Measurements from ENCODE around the gene ARID1B.

The ARID1B gene

GRCh38 chr6:157166784-157167183 lies 389.6 kb downstream of the ARID1B start:
- Histone ChIP-seq H3K9ac (ENCODE audit: low read depth, low read length) (no peak overlapping the region), H3K4me1 (ENCODE audit: control insufficient read depth, insufficient read depth, low read length) (peaks cover 3% of the 10 kb centered on the region), H3K27me3 (ENCODE audit: control insufficient read depth, insufficient read depth, low read length) (no peaks in the 10 kb centered on the region), H3K36me3 (ENCODE audit: control insufficient read depth, insufficient read depth, low read length) (peaks cover 25% of the 10 kb centered on the region), H3K9me3 (ENCODE audit: control insufficient read depth, insufficient read depth, low read length) (no peaks in the 10 kb centered on the region), H3K4me3 (ENCODE audit: low read depth, low read length) (no peak overlapping the region), H3K27ac (ENCODE audit: low read depth, low read length) (no peak overlapping the region)

- no peak overlapping the region for H3K9ac ChIP-seq (ENCODE audit: low read depth, low read length)
- H3K36me3 ChIP-seq (ENCODE audit: control insufficient read depth, insufficient read depth, low read length) = peaks cover 25% of the 10 kb centered on the region
- H3K9me3 ChIP-seq (ENCODE audit: control insufficient read depth, insufficient read depth, low read length) = no peaks in the 10 kb centered on the region
- H3K27me3 ChIP-seq (ENCODE audit: control insufficient read depth, insufficient read depth, low read length) = no peaks in the 10 kb centered on the region
- no peak overlapping the region for H3K27ac ChIP-seq (ENCODE audit: low read depth, low read length)
- H3K4me3 ChIP-seq (ENCODE audit: low read depth, low read length) = no peak overlapping the region
- peaks cover 13% of the 10 kb centered on the region for H3K4me1 ChIP-seq (ENCODE audit: control insufficient read depth, insufficient read depth, low read length)
These were observed 390.7 kb downstream of the ARID1B start for GRCh38 chr6:157167837-157168236.

- Histone ChIP-seq H3K9ac (ENCODE audit: low read depth, low read length) (no peak overlapping the region), H3K36me3 (ENCODE audit: control insufficient read depth, insufficient read depth, low read length) (peaks cover 25% of the 10 kb centered on the region), H3K4me1 (ENCODE audit: control insufficient read depth, insufficient read depth, low read length) (peaks cover 17% of the 10 kb centered on the region), H3K9me3 (ENCODE audit: control insufficient read depth, insufficient read depth, low read length) (no peaks in the 10 kb centered on the region), H3K27ac (ENCODE audit: low read depth, low read length) (no peak overlapping the region), H3K27me3 (ENCODE audit: control insufficient read depth, insufficient read depth, low read length) (no peaks in the 10 kb centered on the region), H3K4me3 (ENCODE audit: low read depth, low read length) (no peak overlapping the region)
These were observed 391.3 kb downstream of the ARID1B start for GRCh38 chr6:157168471-157168870.

GRCh38 chr6:157169226-157169625 lies 392.0 kb downstream of the ARID1B start:
- Histone ChIP-seq H3K4me3 (ENCODE audit: low read depth, low read length) (no peak overlapping the region), H3K9me3 (ENCODE audit: control insufficient read depth, insufficient read depth, low read length) (no peaks in the 10 kb centered on the region), H3K9ac (ENCODE audit: low read depth, low read length) (no peak overlapping the region), H3K4me1 (ENCODE audit: control insufficient read depth, insufficient read depth, low read length) (peaks cover 17% of the 10 kb centered on the region), H3K36me3 (ENCODE audit: control insufficient read depth, insufficient read depth, low read length) (peaks cover 30% of the 10 kb centered on the region), H3K27me3 (ENCODE audit: control insufficient read depth, insufficient read depth, low read length) (no peaks in the 10 kb centered on the region), H3K27ac (ENCODE audit: low read depth, low read length) (no peak overlapping the region)

GRCh38 chr6:157169656-157170055 lies 392.5 kb downstream of the ARID1B start:
- H3K4me3 ChIP-seq (ENCODE audit: low read depth, low read length) = no peak overlapping the region
- H3K27me3 ChIP-seq (ENCODE audit: control insufficient read depth, insufficient read depth, low read length) = no peaks in the 10 kb centered on the region
- no peak overlapping the region for H3K9ac ChIP-seq (ENCODE audit: low read depth, low read length)
- H3K4me1 ChIP-seq (ENCODE audit: control insufficient read depth, insufficient read depth, low read length) = peaks cover 17% of the 10 kb centered on the region
- no peak overlapping the region for H3K27ac ChIP-seq (ENCODE audit: low read depth, low read length)
- H3K36me3 ChIP-seq (ENCODE audit: control insufficient read depth, insufficient read depth, low read length) = peaks cover 30% of the 10 kb centered on the region
- H3K9me3 ChIP-seq (ENCODE audit: control insufficient read depth, insufficient read depth, low read length) = no peaks in the 10 kb centered on the region

- Histone ChIP-seq H3K27me3 (ENCODE audit: control insufficient read depth, insufficient read depth, low read length) (no peaks in the 10 kb centered on the region), H3K4me3 (ENCODE audit: low read depth, low read length) (no peak overlapping the region), H3K27ac (ENCODE audit: low read depth, low read length) (no peak overlapping the region), H3K36me3 (ENCODE audit: control insufficient read depth, insufficient read depth, low read length) (peaks cover 30% of the 10 kb centered on the region), H3K9ac (ENCODE audit: low read depth, low read length) (no peak overlapping the region), H3K4me1 (ENCODE audit: control insufficient read depth, insufficient read depth, low read length) (peaks cover 17% of the 10 kb centered on the region), H3K9me3 (ENCODE audit: control insufficient read depth, insufficient read depth, low read length) (no peaks in the 10 kb centered on the region)
These were observed 393.4 kb downstream of the ARID1B start for GRCh38 chr6:157170535-157170934.

GRCh38 chr6:157171801-157172200 lies 394.6 kb downstream of the ARID1B start:
- H3K27ac ChIP-seq (ENCODE audit: low read depth, low read length) = peak overlapping the region; percentile 14

GRCh38 chr6:157172231-157172701 lies 395.1 kb downstream of the ARID1B start:
- Histone ChIP-seq H3K9me3 (ENCODE audit: control insufficient read depth, insufficient read depth, low read length) (no peaks in the 10 kb centered on the region), H3K4me3 (ENCODE audit: low read depth, low read length) (no peak overlapping the region), H3K27me3 (ENCODE audit: control insufficient read depth, insufficient read depth, low read length) (no peaks in the 10 kb centered on the region), H3K4me1 (ENCODE audit: control insufficient read depth, insufficient read depth, low read length) (peaks cover 17% of the 10 kb centered on the region), H3K9ac (ENCODE audit: low read depth, low read length) (no peak overlapping the region), H3K27ac (ENCODE audit: low read depth, low read length) (peak overlapping the region; percentile 14), H3K36me3 (ENCODE audit: control insufficient read depth, insufficient read depth, low read length) (peaks cover 22% of the 10 kb centered on the region)

More at GRCh38 chr6:157171801-157172200, 394.6 kb downstream of the ARID1B start:
- H3K4me1 ChIP-seq (ENCODE audit: control insufficient read depth, insufficient read depth, low read length) = peaks cover 17% of the 10 kb centered on the region
- H3K9ac ChIP-seq (ENCODE audit: low read depth, low read length) = no peak overlapping the region
- H3K9me3 ChIP-seq (ENCODE audit: control insufficient read depth, insufficient read depth, low read length) = no peaks in the 10 kb centered on the region
- H3K36me3 ChIP-seq (ENCODE audit: control insufficient read depth, insufficient read depth, low read length) = peaks cover 27% of the 10 kb centered on the region
- no peaks in the 10 kb centered on the region for H3K27me3 ChIP-seq (ENCODE audit: control insufficient read depth, insufficient read depth, low read length)
- H3K4me3 ChIP-seq (ENCODE audit: low read depth, low read length) = no peak overlapping the region

GRCh38 chr6:157172830-157173536 lies 395.8 kb downstream of the ARID1B start:
- Histone ChIP-seq H3K36me3 (ENCODE audit: control insufficient read depth, insufficient read depth, low read length) (peaks cover 15% of the 10 kb centered on the region), H3K9me3 (ENCODE audit: control insufficient read depth, insufficient read depth, low read length) (no peaks in the 10 kb centered on the region), H3K4me3 (ENCODE audit: low read depth, low read length) (no peak overlapping the region), H3K9ac (ENCODE audit: low read depth, low read length) (no peak overlapping the region), H3K27me3 (ENCODE audit: control insufficient read depth, insufficient read depth, low read length) (no peaks in the 10 kb centered on the region), H3K4me1 (ENCODE audit: control insufficient read depth, insufficient read depth, low read length) (peaks cover 17% of the 10 kb centered on the region), H3K27ac (ENCODE audit: low read depth, low read length) (no peak overlapping the region)

- no peak overlapping the region for H3K27ac ChIP-seq (ENCODE audit: low read depth, low read length)
- H3K27me3 ChIP-seq (ENCODE audit: control insufficient read depth, insufficient read depth, low read length) = no peaks in the 10 kb centered on the region
- no peak overlapping the region for H3K4me3 ChIP-seq (ENCODE audit: low read depth, low read length)
These were observed 396.6 kb downstream of the ARID1B start for GRCh38 chr6:157173776-157174175.

GRCh38 chr6:157174731-157175130 lies 397.6 kb downstream of the ARID1B start:
- H3K9me3 ChIP-seq (ENCODE audit: control insufficient read depth, insufficient read depth, low read length) = no peaks in the 10 kb centered on the region
- no peak overlapping the region for H3K9ac ChIP-seq (ENCODE audit: low read depth, low read length)
- no peak overlapping the region for H3K4me3 ChIP-seq (ENCODE audit: low read depth, low read length)
- H3K36me3 ChIP-seq (ENCODE audit: control insufficient read depth, insufficient read depth, low read length) = peaks cover 4% of the 10 kb centered on the region; the same call in 1 of the 2 replicates
- H3K27me3 ChIP-seq (ENCODE audit: control insufficient read depth, insufficient read depth, low read length) = no peaks in the 10 kb centered on the region
- no peak overlapping the region for H3K27ac ChIP-seq (ENCODE audit: low read depth, low read length)
- H3K4me1 ChIP-seq (ENCODE audit: control insufficient read depth, insufficient read depth, low read length) = peaks cover 17% of the 10 kb centered on the region

More at GRCh38 chr6:157173776-157174175, 396.6 kb downstream of the ARID1B start:
- H3K36me3 ChIP-seq (ENCODE audit: control insufficient read depth, insufficient read depth, low read length) = peaks cover 11% of the 10 kb centered on the region
- H3K9me3 ChIP-seq (ENCODE audit: control insufficient read depth, insufficient read depth, low read length) = no peaks in the 10 kb centered on the region
- peaks cover 17% of the 10 kb centered on the region for H3K4me1 ChIP-seq (ENCODE audit: control insufficient read depth, insufficient read depth, low read length)
- H3K9ac ChIP-seq (ENCODE audit: low read depth, low read length) = no peak overlapping the region
